AG04449 (cell line): ENCODE results near the gene CEP170.
"Not testable (repeated sequence)": the region's sequence is repeated elsewhere in the genome, so short reads cannot be mapped to it uniquely, and the experiment has no call there.

Source experiments
- CTCF ChIA-PET: fragments of 350-600 bp; formaldehyde crosslinking; extraction: SDS; loops from one replicate; lab custom pipeline; 2021; ENCODE audit warnings: antibody characterized with exemption; lab: Yijun Ruan, JAX
- POLR2A ChIA-PET: fragments of 400-600, 350-600 bp; formaldehyde crosslinking; extraction: SDS; loops from one replicate; lab custom pipeline; 2020; ENCODE audit warnings: antibody characterized with exemption, inconsistent platforms; lab: Yijun Ruan, JAX
- DNase-seq: peaks from one replicate; pipeline ENCODE4 v3.0.0-alpha.2; 2010; ENCODE audit warnings: low read depth, low spot score
- H3K4me3 ChIP-seq: 2 replicates; pipeline ENCODE4 v1.5.1; 2011; ENCODE audit warnings: low read depth, mild to moderate bottlenecking, control low read depth, low read length
- CTCF ChIP-seq: IDR thresholded peaks from one replicate; pipeline ENCODE4 v1.5.1; 2011; ENCODE audit warnings: mild to moderate bottlenecking, moderate library complexity, low read length, control low read depth, inconsistent platforms; ENCODE audit not compliant: insufficient read depth; ENCODE audit errors: missing control alignments

CEP170 gene

GRCh38 chr1:243213045-243213787 lies 41.9 kb downstream of the CEP170 start:
- POLR2A ChIA-PET, result no interaction called here
- TF ChIP-seq CTCF, result no peak
- H3K4me3 ChIP-seq, result no peak overlapping the region
- no peak for DNase-seq
- CTCF ChIA-PET, result no interaction called here

- POLR2A ChIA-PET, CTCF ChIA-PET, H3K4me3 ChIP-seq, DNase-seq: not testable (repeated sequence)
These were observed 43.1 kb downstream of the CEP170 start for GRCh38 chr1:243211984-243212383.

- POLR2A ChIA-PET, result interaction anchor here (1.0 kb wide), 1 partner anchor 50 kb away, joined by 4 read pairs; the partner anchor contains the start of genes CEP170 and SDCCAG8
- CTCF ChIA-PET, H3K4me3 ChIP-seq: not testable (repeated sequence)
- DNase-seq, result peak; percentile 56
These were observed 50.0 kb downstream of the CEP170 start for GRCh38 chr1:243205026-243205501.

- CTCF ChIA-PET, DNase-seq: not testable (repeated sequence)
These were observed 50.7 kb downstream of the CEP170 start for GRCh38 chr1:243204336-243204735.

GRCh38 chr1:243203196-243203595 lies 51.9 kb downstream of the CEP170 start:
- H3K4me3 ChIP-seq, CTCF ChIA-PET, POLR2A ChIA-PET, DNase-seq: not testable (repeated sequence)

More at GRCh38 chr1:243204336-243204735, 50.7 kb downstream of the CEP170 start:
- H3K4me3 ChIP-seq, POLR2A ChIA-PET: not testable (repeated sequence)

- DNase-seq, CTCF ChIA-PET, POLR2A ChIA-PET, H3K4me3 ChIP-seq: not testable (repeated sequence)
These were observed 53.8 kb downstream of the CEP170 start for GRCh38 chr1:243201316-243201715.

- CTCF ChIA-PET, DNase-seq, POLR2A ChIA-PET, H3K4me3 ChIP-seq: not testable (repeated sequence)
These were observed 57.6 kb downstream of the CEP170 start for GRCh38 chr1:243197524-243197923.

- DNase-seq, CTCF ChIA-PET, H3K4me3 ChIP-seq, POLR2A ChIA-PET: not testable (repeated sequence)
These were observed 61.8 kb downstream of the CEP170 start for GRCh38 chr1:243193330-243193729.

- H3K4me3 ChIP-seq, DNase-seq, CTCF ChIA-PET, POLR2A ChIA-PET: not testable (repeated sequence)
These were observed 68.7 kb downstream of the CEP170 start for GRCh38 chr1:243186201-243186995.

- POLR2A ChIA-PET, DNase-seq, H3K4me3 ChIP-seq, CTCF ChIA-PET: not testable (repeated sequence)
These were observed 70.3 kb downstream of the CEP170 start for GRCh38 chr1:243184787-243185186.

GRCh38 chr1:243183661-243184060 lies 71.4 kb downstream of the CEP170 start:
- POLR2A ChIA-PET, CTCF ChIA-PET: not testable (repeated sequence)

GRCh38 chr1:243183176-243183575 lies 71.9 kb downstream of the CEP170 start:
- POLR2A ChIA-PET, DNase-seq, H3K4me3 ChIP-seq, CTCF ChIA-PET: not testable (repeated sequence)

More at GRCh38 chr1:243183661-243184060, 71.4 kb downstream of the CEP170 start:
- not testable (repeated sequence) for H3K4me3 ChIP-seq, DNase-seq
